Measurements from ENCODE around the gene EVA1C. TPM values are rescaled to one million over a fixed set of nuclear protein-coding genes. Genes with fewer than 3 reads are reported as not detected.

The EVA1C gene
- total and polyA plus RNA-seq, 9 of the 15 experiments (the other 6 are each of a cell fraction or from before 2014, with no cell fraction given), result 0.22 TPM; not detected in 8

DNA sequence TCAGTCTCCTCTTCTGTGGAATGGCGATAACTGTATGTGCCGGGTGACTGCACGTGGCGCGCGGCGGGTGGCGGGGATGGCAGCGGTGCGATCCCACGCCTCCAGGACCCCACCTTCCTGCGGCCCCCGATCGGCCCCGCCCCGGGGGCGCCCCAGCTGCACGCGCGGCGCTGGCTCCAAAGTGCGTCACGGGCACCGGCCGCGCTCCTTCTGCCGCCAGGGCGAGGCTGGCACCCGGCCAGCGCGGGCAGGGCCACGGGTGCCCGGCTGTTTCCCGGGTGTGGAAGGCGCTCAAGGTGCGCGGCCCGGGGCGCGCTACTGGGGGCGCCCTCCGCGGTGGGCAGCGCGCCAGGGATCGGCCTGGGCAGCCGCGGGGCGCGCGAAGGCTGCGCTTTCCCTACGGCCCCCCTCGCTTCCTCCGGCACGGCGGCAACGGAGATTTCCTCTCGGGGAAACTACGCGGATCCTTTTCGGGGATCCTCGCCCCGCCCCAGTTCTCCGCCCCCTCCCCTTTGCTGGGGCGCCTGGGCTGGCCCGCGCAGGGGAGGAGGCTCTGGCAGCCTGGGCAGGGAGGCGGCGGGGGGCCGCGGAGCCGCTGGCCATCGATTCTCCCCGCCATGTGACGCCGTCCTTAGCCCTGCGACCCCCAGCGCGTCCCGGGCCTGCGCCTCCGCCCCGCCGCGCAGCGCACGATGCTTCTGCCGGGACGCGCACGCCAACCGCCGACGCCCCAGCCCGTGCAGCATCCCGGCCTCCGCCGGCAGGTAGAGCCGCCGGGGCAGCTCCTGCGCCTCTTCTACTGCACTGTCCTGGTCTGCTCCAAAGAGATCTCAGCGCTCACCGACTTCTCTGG is at the start of gene EVA1C (continued):
- TF ChIP-seq, protein P1, sequence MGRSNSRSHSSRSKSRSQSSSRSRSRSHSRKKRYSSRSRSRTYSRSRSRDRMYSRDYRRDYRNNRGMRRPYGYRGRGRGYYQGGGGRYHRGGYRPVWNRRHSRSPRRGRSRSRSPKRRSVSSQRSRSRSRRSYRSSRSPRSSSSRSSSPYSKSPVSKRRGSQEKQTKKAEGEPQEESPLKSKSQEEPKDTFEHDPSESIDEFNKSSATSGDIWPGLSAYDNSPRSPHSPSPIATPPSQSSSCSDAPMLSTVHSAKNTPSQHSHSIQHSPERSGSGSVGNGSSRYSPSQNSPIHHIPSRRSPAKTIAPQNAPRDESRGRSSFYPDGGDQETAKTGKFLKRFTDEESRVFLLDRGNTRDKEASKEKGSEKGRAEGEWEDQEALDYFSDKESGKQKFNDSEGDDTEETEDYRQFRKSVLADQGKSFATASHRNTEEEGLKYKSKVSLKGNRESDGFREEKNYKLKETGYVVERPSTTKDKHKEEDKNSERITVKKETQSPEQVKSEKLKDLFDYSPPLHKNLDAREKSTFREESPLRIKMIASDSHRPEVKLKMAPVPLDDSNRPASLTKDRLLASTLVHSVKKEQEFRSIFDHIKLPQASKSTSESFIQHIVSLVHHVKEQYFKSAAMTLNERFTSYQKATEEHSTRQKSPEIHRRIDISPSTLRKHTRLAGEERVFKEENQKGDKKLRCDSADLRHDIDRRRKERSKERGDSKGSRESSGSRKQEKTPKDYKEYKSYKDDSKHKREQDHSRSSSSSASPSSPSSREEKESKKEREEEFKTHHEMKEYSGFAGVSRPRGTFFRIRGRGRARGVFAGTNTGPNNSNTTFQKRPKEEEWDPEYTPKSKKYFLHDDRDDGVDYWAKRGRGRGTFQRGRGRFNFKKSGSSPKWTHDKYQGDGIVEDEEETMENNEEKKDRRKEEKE (IDR thresholded peaks at IDR 0.05; ENCODE audit: borderline replicate concordance in 1 of 2, control insufficient read depth in 1 of 2, low read depth in 2 of 2, low read length in 1 of 2), result no peak
- TF ChIP-seq PHB2 (IDR thresholded peaks at IDR 0.05; ENCODE audit: low read depth) (no peak), GATAD2B (IDR thresholded peaks at IDR 0.05; ENCODE audit: borderline replicate concordance) (no peak), RBM22 (IDR thresholded peaks at IDR 0.05; ENCODE audit: low read depth, low read length, poor library complexity, severe bottlenecking) (no peak), POLR3G (IDR thresholded peaks at IDR 0.05; ENCODE audit: extremely low read depth, insufficient read length, insufficient replicate concordance) (no peak), ZNF232 (CRISPR knock-in tag; IDR thresholded peaks at IDR 0.05) (no peak)
- TF ChIP-seq, protein P2, sequence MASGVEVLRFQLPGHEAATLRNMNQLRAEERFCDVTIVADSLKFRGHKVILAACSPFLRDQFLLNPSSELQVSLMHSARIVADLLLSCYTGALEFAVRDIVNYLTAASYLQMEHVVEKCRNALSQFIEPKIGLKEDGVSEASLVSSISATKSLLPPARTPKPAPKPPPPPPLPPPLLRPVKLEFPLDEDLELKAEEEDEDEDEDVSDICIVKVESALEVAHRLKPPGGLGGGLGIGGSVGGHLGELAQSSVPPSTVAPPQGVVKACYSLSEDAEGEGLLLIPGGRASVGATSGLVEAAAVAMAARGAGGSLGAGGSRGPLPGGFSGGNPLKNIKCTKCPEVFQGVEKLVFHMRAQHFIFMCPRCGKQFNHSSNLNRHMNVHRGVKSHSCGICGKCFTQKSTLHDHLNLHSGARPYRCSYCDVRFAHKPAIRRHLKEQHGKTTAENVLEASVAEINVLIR (CRISPR knock-in tag; IDR thresholded peaks at IDR 0.05), result no peak
